ENCODE results near the gene USP22. TPM values are rescaled to one million over a fixed set of nuclear protein-coding genes. Genes with fewer than 3 reads are reported as not detected.

The USP22 gene
- total RNA-seq, 1 donor from 2014 or later, result 79.1 TPM

DNA sequence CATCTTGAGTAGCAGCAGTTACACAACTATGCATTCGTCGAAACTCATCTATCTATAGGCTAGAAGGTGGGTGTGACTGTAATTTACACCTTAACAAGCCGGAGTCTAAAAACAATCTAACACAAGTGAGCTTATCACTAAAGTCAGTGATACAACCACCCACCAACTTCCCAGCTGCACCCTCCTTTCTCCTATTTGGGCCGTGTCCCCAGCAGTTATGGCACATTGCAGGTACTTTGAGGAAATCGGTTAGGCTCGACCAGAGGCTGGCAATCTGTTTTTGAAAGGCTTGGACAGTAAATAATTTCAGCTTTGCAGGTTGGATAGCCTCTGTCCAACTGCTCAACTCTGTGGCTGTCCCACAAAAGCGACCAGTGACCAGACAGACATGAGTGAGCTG lies 26.0 kb downstream of the USP22 start:
- H3K4me1 ChIP-seq, result peaks cover 15% of the 10 kb centered on the region
- intact Hi-C loops (cut with DNase I), result no loop called here
- no peak for TF ChIP-seq POLR2A (IDR thresholded peaks at IDR 0.05)
- TF ChIP-seq, protein P1, sequence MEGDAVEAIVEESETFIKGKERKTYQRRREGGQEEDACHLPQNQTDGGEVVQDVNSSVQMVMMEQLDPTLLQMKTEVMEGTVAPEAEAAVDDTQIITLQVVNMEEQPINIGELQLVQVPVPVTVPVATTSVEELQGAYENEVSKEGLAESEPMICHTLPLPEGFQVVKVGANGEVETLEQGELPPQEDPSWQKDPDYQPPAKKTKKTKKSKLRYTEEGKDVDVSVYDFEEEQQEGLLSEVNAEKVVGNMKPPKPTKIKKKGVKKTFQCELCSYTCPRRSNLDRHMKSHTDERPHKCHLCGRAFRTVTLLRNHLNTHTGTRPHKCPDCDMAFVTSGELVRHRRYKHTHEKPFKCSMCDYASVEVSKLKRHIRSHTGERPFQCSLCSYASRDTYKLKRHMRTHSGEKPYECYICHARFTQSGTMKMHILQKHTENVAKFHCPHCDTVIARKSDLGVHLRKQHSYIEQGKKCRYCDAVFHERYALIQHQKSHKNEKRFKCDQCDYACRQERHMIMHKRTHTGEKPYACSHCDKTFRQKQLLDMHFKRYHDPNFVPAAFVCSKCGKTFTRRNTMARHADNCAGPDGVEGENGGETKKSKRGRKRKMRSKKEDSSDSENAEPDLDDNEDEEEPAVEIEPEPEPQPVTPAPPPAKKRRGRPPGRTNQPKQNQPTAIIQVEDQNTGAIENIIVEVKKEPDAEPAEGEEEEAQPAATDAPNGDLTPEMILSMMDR (IDR thresholded peaks at IDR 0.05), result no peak
- TF ChIP-seq POLR2AphosphoS5 (IDR thresholded peaks at IDR 0.05; ENCODE audit: insufficient read depth in 1 of 2, low read depth in 1 of 2), result no peak

DNA sequence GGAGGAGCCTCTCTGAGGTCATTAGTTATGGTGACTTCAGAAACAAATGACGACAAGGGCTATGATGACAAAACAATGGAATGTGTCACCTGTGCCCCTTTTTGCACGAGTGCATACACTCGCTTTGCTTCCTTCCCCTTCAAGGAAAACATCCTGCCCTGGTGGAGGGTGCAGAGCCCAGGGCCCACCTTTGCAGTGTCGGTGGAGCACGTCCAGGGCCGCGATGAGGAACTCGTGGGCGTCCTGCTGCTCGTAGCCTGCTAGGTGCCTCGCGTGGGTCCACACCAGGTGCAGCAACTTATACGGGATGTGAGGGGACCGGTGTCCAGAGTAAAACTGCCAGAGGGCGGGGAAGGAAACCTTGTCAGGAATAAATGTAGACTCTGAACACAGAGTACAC lies 27.2 kb downstream of the USP22 start:
- DNase-seq (ENCODE audit: extremely low spot score in 2 of 2), result no peak
- TF ChIP-seq POLR2A (IDR thresholded peaks at IDR 0.05) (no peak), POLR2AphosphoS5 (IDR thresholded peaks at IDR 0.05; ENCODE audit: insufficient read depth in 1 of 2, low read depth in 1 of 2) (no peak)
- TF ChIP-seq, protein P1 (IDR thresholded peaks at IDR 0.05), result no peak
- Histone ChIP-seq H3K9me3 (no peaks in the 10 kb centered on the region), H3K4me1 (peaks cover 4% of the 10 kb centered on the region), H3K27me3 (no peaks in the 10 kb centered on the region), H3K27ac (no peak overlapping the region), H3K4me3 (no peak overlapping the region), H3K36me3 (peaks cover 6 to 96% of the 10 kb centered on the region in 2 donors)
- intact Hi-C loops (cut with DNase I), result no loop called here

More for the DNA sequence above, 26.0 kb downstream of the USP22 start:
- DNase-seq (ENCODE audit: extremely low spot score in 2 of 2), result no peak
- no peaks in the 10 kb centered on the region for H3K9me3 ChIP-seq
- H3K36me3 ChIP-seq, result peaks cover 3 to 94% of the 10 kb centered on the region in 2 donors
- H3K27ac ChIP-seq, result no peak overlapping the region
- H3K4me3 ChIP-seq, result no peak overlapping the region
- H3K27me3 ChIP-seq, result no peaks in the 10 kb centered on the region

DNA sequence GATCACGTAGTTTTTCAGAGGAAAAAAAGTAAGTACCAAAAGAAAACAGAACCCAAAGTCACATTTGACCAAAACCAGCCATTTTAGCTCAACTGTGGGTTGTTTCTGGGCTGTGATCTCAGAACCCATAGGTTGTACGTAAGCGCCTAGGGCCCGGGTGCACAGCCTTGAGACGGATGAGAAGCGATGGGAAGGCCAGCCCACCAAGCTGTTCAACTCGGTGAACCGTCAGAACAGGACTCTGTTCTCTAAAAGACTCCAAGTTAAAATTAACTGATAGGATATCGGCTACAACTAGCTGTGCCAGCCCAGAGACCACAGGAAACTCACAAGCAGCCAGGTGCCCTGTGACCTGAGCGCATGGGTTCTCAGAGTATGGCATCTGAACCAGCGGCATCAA lies 28.3 kb downstream of the USP22 start:
- H3K36me3 ChIP-seq, result peaks cover 4 to 98% of the 10 kb centered on the region in 2 donors
- no peak overlapping the region for H3K27ac ChIP-seq
- H3K27me3 ChIP-seq, result no peaks in the 10 kb centered on the region
- TF ChIP-seq, protein P1 (IDR thresholded peaks at IDR 0.05), result no peak
- TF ChIP-seq POLR2A (IDR thresholded peaks at IDR 0.05) (no peak), POLR2AphosphoS5 (IDR thresholded peaks at IDR 0.05; ENCODE audit: insufficient read depth in 1 of 2, low read depth in 1 of 2) (no peak)
- no peak overlapping the region for H3K4me3 ChIP-seq
- intact Hi-C loops (cut with DNase I), result no loop called here
- no peak for DNase-seq (ENCODE audit: extremely low spot score in 2 of 2)
- H3K9me3 ChIP-seq, result no peaks in the 10 kb centered on the region
- no peaks in the 10 kb centered on the region for H3K4me1 ChIP-seq

DNA sequence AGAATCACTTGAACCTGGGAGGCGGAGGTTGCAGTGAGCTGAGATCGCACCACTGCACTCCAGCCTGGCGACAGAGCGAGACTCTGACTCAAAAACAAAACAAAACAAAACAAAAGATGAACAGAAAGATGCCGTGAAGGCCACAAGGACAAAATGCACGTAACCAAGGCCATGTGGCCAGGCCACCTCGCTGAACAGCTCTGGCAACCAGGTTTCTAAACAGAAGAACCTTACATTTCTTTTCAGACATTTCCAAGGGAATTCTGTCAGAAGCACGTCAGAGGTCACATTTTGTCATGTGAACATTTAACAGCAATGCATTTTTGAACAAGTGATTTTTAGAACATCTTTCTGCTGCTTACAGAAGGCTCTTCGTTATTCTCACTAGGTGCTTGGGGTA lies 28.8 kb downstream of the USP22 start:
- intact Hi-C loops (cut with DNase I), result no loop called here
- TF ChIP-seq POLR2AphosphoS5 (IDR thresholded peaks at IDR 0.05; ENCODE audit: insufficient read depth in 1 of 2, low read depth in 1 of 2), result no peak
- no peak for TF ChIP-seq POLR2A (IDR thresholded peaks at IDR 0.05)
- TF ChIP-seq, protein P1 (IDR thresholded peaks at IDR 0.05), result no peak
- Histone ChIP-seq H3K4me3 (no peak overlapping the region), H3K36me3 (peaks cover 4 to 98% of the 10 kb centered on the region in 2 donors), H3K9me3 (no peaks in the 10 kb centered on the region), H3K4me1 (no peaks in the 10 kb centered on the region), H3K27me3 (no peaks in the 10 kb centered on the region), H3K27ac (no peak overlapping the region)
- no peak for DNase-seq (ENCODE audit: extremely low spot score in 2 of 2)

DNA sequence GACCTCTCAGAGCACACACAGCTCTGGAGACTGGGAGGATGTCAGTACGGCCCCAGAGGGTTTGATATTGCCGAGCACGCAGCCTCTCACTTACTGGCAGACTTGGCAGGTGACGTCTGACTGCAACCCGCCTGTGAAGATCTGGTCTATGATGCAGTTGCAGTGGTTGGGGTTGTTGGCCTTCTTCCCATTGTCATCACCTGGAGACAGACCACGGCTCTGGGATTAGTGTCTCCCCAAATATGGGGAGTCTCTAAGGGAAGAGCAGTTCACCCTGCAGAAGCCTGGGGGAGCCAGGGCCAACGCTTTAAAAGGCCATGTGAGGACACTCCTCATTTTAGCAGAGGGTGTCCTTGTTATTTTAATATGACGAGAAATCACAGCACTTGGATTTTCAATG lies 30.1 kb downstream of the USP22 start:
- Histone ChIP-seq H3K9me3 (no peaks in the 10 kb centered on the region), H3K27me3 (no peaks in the 10 kb centered on the region), H3K36me3 (peaks cover 5 to 98% of the 10 kb centered on the region in 2 donors), H3K27ac (no peak overlapping the region), H3K4me3 (no peak overlapping the region), H3K4me1 (no peaks in the 10 kb centered on the region)
- intact Hi-C loops (cut with DNase I), result no loop called here
- DNase-seq (ENCODE audit: extremely low spot score in 2 of 2), result no peak
- TF ChIP-seq POLR2AphosphoS5 (IDR thresholded peaks at IDR 0.05; ENCODE audit: insufficient read depth in 1 of 2, low read depth in 1 of 2), result no peak
- no peak for TF ChIP-seq POLR2A (IDR thresholded peaks at IDR 0.05)
- TF ChIP-seq, protein P1 (IDR thresholded peaks at IDR 0.05), result no peak
